ENCODE measurements around the gene CD300LF.

The CD300LF gene

DNA sequence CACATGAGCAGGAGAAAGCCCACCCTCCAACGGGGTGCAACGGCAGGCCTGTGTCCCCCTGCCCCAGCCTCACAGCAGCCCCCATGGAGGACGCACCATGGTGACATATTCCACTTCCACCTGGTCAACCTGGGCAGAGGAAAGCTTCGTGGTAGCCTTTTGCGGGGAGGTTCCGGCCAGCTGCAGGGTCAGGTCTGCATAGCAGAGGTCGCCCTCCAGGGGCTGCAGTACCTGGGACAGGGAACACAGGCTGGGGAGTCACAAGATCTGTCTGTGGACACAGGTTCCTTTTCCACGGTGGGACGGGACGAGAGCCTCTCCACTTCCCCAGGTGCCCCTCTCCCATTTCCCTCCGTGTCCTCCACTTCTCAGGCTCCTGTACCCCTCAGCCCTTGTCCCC lies 17.1 kb downstream of the CD300LF start:
- Histone ChIP-seq H3K4me3 (ENCODE audit: low read depth in 1 of 2, low read length in 2 of 2) (no peak overlapping the region), H3K4me1 (ENCODE audit: control insufficient read depth in 1 of 2, insufficient read depth in 2 of 2, low read length in 2 of 2) (no peaks in the 10 kb centered on the region), H3K36me3 (ENCODE audit: control insufficient read depth in 1 of 2, insufficient read depth in 2 of 2, low read length in 2 of 2) (no peaks in the 10 kb centered on the region), H3K9ac (ENCODE audit: low read depth in 1 of 2, low read length in 2 of 2) (no peak overlapping the region), H3K9me3 (ENCODE audit: control insufficient read depth in 1 of 2, low read length in 2 of 2) (no peaks in the 10 kb centered on the region), H3K27me3 (ENCODE audit: control insufficient read depth in 1 of 2, insufficient read depth in 2 of 2, low read length in 2 of 2) (peaks cover 0 to 3% of the 10 kb centered on the region in 2 donors), H3K27ac (ENCODE audit: low read depth, low read length) (no peak overlapping the region)

GRCh38 chr17:74694081-74694480 lies 18.6 kb downstream of the CD300LF start:
- Histone ChIP-seq H3K4me1 (ENCODE audit: control insufficient read depth in 1 of 2, insufficient read depth in 2 of 2, low read length in 2 of 2) (no peaks in the 10 kb centered on the region), H3K36me3 (ENCODE audit: control insufficient read depth in 1 of 2, insufficient read depth in 2 of 2, low read length in 2 of 2) (no peaks in the 10 kb centered on the region), H3K27me3 (ENCODE audit: control insufficient read depth in 1 of 2, insufficient read depth in 2 of 2, low read length in 2 of 2) (no peaks in the 10 kb centered on the region), H3K4me3 (ENCODE audit: low read depth in 1 of 2, low read length in 2 of 2) (no peak overlapping the region), H3K9me3 (ENCODE audit: control insufficient read depth in 1 of 2, low read length in 2 of 2) (no peaks in the 10 kb centered on the region), H3K9ac (ENCODE audit: low read depth in 1 of 2, low read length in 2 of 2) (no peak overlapping the region), H3K27ac (ENCODE audit: low read depth, low read length) (no peak overlapping the region)

GRCh38 chr17:74691151-74691550 lies 21.6 kb downstream of the CD300LF start:
- Histone ChIP-seq H3K27me3 (ENCODE audit: control insufficient read depth in 1 of 2, insufficient read depth in 2 of 2, low read length in 2 of 2) (no peaks in the 10 kb centered on the region), H3K4me1 (ENCODE audit: control insufficient read depth in 1 of 2, insufficient read depth in 2 of 2, low read length in 2 of 2) (no peaks in the 10 kb centered on the region), H3K27ac (ENCODE audit: low read depth, low read length) (no peak overlapping the region), H3K4me3 (ENCODE audit: low read depth in 1 of 2, low read length in 2 of 2) (no peak overlapping the region), H3K36me3 (ENCODE audit: control insufficient read depth in 1 of 2, insufficient read depth in 2 of 2, low read length in 2 of 2) (no peaks in the 10 kb centered on the region), H3K9ac (ENCODE audit: low read depth in 1 of 2, low read length in 2 of 2) (no peak overlapping the region), H3K9me3 (ENCODE audit: control insufficient read depth in 1 of 2, low read length in 2 of 2) (no peaks in the 10 kb centered on the region)

DNA sequence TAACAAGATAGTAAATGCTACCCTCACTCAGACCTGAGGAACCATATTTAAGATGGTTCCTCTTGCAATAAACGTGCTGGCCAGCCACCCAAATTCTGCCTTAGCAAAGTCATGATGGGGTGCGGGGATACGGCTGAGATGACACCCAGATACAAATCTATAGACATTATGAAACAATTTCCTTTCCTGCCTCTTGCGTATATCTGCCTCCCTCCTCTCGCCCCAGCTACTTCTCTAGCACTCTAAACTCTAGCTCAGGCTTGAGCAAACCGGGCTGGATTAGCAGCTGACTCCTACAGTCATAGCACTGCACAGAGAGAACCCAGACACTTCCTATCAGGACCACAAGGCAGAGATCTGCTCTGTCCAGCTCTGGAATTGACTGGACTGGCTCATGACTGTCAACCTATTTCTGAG lies 22.3 kb downstream of the CD300LF start:
- Histone ChIP-seq H3K4me3 (ENCODE audit: low read depth in 1 of 2, low read length in 2 of 2) (no peak overlapping the region), H3K27ac (ENCODE audit: low read depth, low read length) (no peak overlapping the region), H3K27me3 (ENCODE audit: control insufficient read depth in 1 of 2, insufficient read depth in 2 of 2, low read length in 2 of 2) (no peaks in the 10 kb centered on the region), H3K4me1 (ENCODE audit: control insufficient read depth in 1 of 2, insufficient read depth in 2 of 2, low read length in 2 of 2) (no peaks in the 10 kb centered on the region), H3K9ac (ENCODE audit: low read depth in 1 of 2, low read length in 2 of 2) (no peak overlapping the region), H3K36me3 (ENCODE audit: control insufficient read depth in 1 of 2, insufficient read depth in 2 of 2, low read length in 2 of 2) (no peaks in the 10 kb centered on the region), H3K9me3 (ENCODE audit: control insufficient read depth in 1 of 2, low read length in 2 of 2) (no peaks in the 10 kb centered on the region)

GRCh38 chr17:74687886-74688285 lies 24.8 kb downstream of the CD300LF start:
- H3K4me3 ChIP-seq (ENCODE audit: low read depth in 1 of 2, low read length in 2 of 2): no peak overlapping the region
- H3K4me1 ChIP-seq (ENCODE audit: control insufficient read depth in 1 of 2, insufficient read depth in 2 of 2, low read length in 2 of 2): no peaks in the 10 kb centered on the region
- no peak overlapping the region for H3K9ac ChIP-seq (ENCODE audit: low read depth in 1 of 2, low read length in 2 of 2)
- H3K27ac ChIP-seq (ENCODE audit: low read depth, low read length): no peak overlapping the region
- H3K9me3 ChIP-seq (ENCODE audit: control insufficient read depth in 1 of 2, low read length in 2 of 2): no peaks in the 10 kb centered on the region
- H3K27me3 ChIP-seq (ENCODE audit: control insufficient read depth in 1 of 2, insufficient read depth in 2 of 2, low read length in 2 of 2): no peaks in the 10 kb centered on the region
- H3K36me3 ChIP-seq (ENCODE audit: control insufficient read depth in 1 of 2, insufficient read depth in 2 of 2, low read length in 2 of 2): no peaks in the 10 kb centered on the region

DNA sequence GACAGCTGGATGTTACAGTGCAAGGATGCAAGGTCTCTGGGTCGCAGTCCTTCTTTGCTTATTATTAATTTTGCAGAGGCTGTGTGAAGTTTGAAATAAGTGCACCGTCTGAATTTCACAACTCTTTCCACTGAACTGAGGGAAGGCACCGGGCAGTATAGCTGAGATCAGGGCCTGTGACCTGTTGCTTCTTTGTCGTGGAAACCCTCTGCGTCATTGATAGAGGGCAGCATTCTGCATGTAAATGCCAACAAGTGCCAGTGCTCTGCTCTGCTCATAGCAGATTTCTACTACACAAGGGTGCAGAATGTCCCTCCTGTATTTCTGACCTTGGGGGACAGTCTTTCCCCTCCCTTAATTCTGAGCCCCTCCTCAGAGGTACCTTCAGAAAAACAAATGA lies 26.0 kb downstream of the CD300LF start:
- H3K4me3 ChIP-seq (ENCODE audit: low read depth in 1 of 2, low read length in 2 of 2): no peak overlapping the region
- no peaks in the 10 kb centered on the region for H3K36me3 ChIP-seq (ENCODE audit: control insufficient read depth in 1 of 2, insufficient read depth in 2 of 2, low read length in 2 of 2)
- H3K27ac ChIP-seq (ENCODE audit: low read depth, low read length): no peak overlapping the region
- no peaks in the 10 kb centered on the region for H3K9me3 ChIP-seq (ENCODE audit: control insufficient read depth in 1 of 2, low read length in 2 of 2)
- H3K4me1 ChIP-seq (ENCODE audit: control insufficient read depth in 1 of 2, insufficient read depth in 2 of 2, low read length in 2 of 2): no peaks in the 10 kb centered on the region
- peaks cover 0 to under 1% of the 10 kb centered on the region in 2 donors for H3K27me3 ChIP-seq (ENCODE audit: control insufficient read depth in 1 of 2, insufficient read depth in 2 of 2, low read length in 2 of 2)
- H3K9ac ChIP-seq (ENCODE audit: low read depth in 1 of 2, low read length in 2 of 2): no peak overlapping the region

- Histone ChIP-seq H3K36me3 (ENCODE audit: control insufficient read depth in 1 of 2, insufficient read depth in 2 of 2, low read length in 2 of 2) (no peaks in the 10 kb centered on the region), H3K27me3 (ENCODE audit: control insufficient read depth in 1 of 2, insufficient read depth in 2 of 2, low read length in 2 of 2) (peaks cover 0 to 4% of the 10 kb centered on the region in 2 donors), H3K27ac (ENCODE audit: low read depth, low read length) (no peak overlapping the region), H3K9ac (ENCODE audit: low read depth in 1 of 2, low read length in 2 of 2) (no peak overlapping the region), H3K4me1 (ENCODE audit: control insufficient read depth in 1 of 2, insufficient read depth in 2 of 2, low read length in 2 of 2) (no peaks in the 10 kb centered on the region), H3K4me3 (ENCODE audit: low read depth in 1 of 2, low read length in 2 of 2) (no peak overlapping the region), H3K9me3 (ENCODE audit: control insufficient read depth in 1 of 2, low read length in 2 of 2) (no peaks in the 10 kb centered on the region)
Measured at GRCh38 chr17:74682471-74683190, 30.1 kb downstream of the CD300LF start.

- H3K9ac ChIP-seq (ENCODE audit: low read depth in 1 of 2, low read length in 2 of 2): no peak overlapping the region
- H3K4me3 ChIP-seq (ENCODE audit: low read depth in 1 of 2, low read length in 2 of 2): no peak overlapping the region
- no peaks in the 10 kb centered on the region for H3K36me3 ChIP-seq (ENCODE audit: control insufficient read depth in 1 of 2, insufficient read depth in 2 of 2, low read length in 2 of 2)
- no peaks in the 10 kb centered on the region for H3K9me3 ChIP-seq (ENCODE audit: control insufficient read depth in 1 of 2, low read length in 2 of 2)
- peaks cover 0 to 4% of the 10 kb centered on the region in 2 donors for H3K27me3 ChIP-seq (ENCODE audit: control insufficient read depth in 1 of 2, insufficient read depth in 2 of 2, low read length in 2 of 2)
- H3K27ac ChIP-seq (ENCODE audit: low read depth, low read length): no peak overlapping the region
- H3K4me1 ChIP-seq (ENCODE audit: control insufficient read depth in 1 of 2, insufficient read depth in 2 of 2, low read length in 2 of 2): no peaks in the 10 kb centered on the region
Measured at GRCh38 chr17:74682028-74682427, 30.7 kb downstream of the CD300LF start.

DNA sequence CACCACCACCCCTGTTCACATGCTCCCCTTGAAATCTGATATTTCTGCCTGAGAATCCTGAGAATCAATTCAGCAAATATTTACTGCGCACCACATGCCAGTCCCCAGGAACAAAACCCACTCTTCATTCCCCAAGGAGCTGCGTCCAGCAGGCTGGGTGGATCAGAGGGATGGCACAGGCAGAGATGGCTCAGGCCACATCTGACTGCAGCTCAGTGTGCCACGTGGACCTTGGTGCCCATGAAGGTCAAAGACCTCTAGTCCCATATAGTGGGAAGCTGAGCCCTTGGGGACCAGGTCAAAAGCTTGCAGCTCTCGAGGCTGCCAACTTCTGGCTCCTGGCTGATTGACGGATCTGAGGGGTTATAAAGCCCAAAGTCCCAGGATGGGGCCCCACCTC lies 31.8 kb downstream of the CD300LF start:
- Histone ChIP-seq H3K9ac (ENCODE audit: low read depth in 1 of 2, low read length in 2 of 2) (no peak overlapping the region), H3K4me3 (ENCODE audit: low read depth in 1 of 2, low read length in 2 of 2) (no peak overlapping the region), H3K27ac (ENCODE audit: low read depth, low read length) (no peak overlapping the region), H3K4me1 (ENCODE audit: control insufficient read depth in 1 of 2, insufficient read depth in 2 of 2, low read length in 2 of 2) (no peaks in the 10 kb centered on the region), H3K9me3 (ENCODE audit: control insufficient read depth in 1 of 2, low read length in 2 of 2) (no peaks in the 10 kb centered on the region), H3K36me3 (ENCODE audit: control insufficient read depth in 1 of 2, insufficient read depth in 2 of 2, low read length in 2 of 2) (no peaks in the 10 kb centered on the region), H3K27me3 (ENCODE audit: control insufficient read depth in 1 of 2, insufficient read depth in 2 of 2, low read length in 2 of 2) (peaks cover 0 to 4% of the 10 kb centered on the region in 2 donors)

GRCh38 chr17:74680213-74680612 lies 32.5 kb downstream of the CD300LF start:
- H3K4me1 ChIP-seq (ENCODE audit: control insufficient read depth in 1 of 2, insufficient read depth in 2 of 2, low read length in 2 of 2): no peaks in the 10 kb centered on the region
- no peaks in the 10 kb centered on the region for H3K36me3 ChIP-seq (ENCODE audit: control insufficient read depth in 1 of 2, insufficient read depth in 2 of 2, low read length in 2 of 2)
- no peaks in the 10 kb centered on the region for H3K9me3 ChIP-seq (ENCODE audit: control insufficient read depth in 1 of 2, low read length in 2 of 2)
- no peak overlapping the region for H3K4me3 ChIP-seq (ENCODE audit: low read depth in 1 of 2, low read length in 2 of 2)
- no peak overlapping the region for H3K9ac ChIP-seq (ENCODE audit: low read depth in 1 of 2, low read length in 2 of 2)
- H3K27me3 ChIP-seq (ENCODE audit: control insufficient read depth in 1 of 2, insufficient read depth in 2 of 2, low read length in 2 of 2): peaks cover 0 to 4% of the 10 kb centered on the region in 2 donors
- no peak overlapping the region for H3K27ac ChIP-seq (ENCODE audit: low read depth, low read length)
